Activated B cell treated with CpG ODN at 0.5 μM for 24 hours (primary cell): ENCODE data around the gene CHPF2. TPM values are rescaled to one million over a fixed set of nuclear protein-coding genes. Genes with fewer than 3 reads are reported as not detected.

Experiments
- ATAC-seq: fragments of 200-7000 bp; cut with Tn5 transposase; one replicate; pipeline ENCODE4 v1.10.0; 2021; ENCODE audit warnings: low read depth, mild to moderate bottlenecking, moderate library complexity
- CTCF ChIA-PET: fragments of 350-600 bp; sonication (Branson Sonifier 250); formaldehyde crosslinking; loops from one replicate; lab custom pipeline; 2021; ENCODE audit warnings: antibody characterized with exemption; lab: Charles Lee
- POLR2A ChIA-PET: fragments of 350-600 bp; sonication (Branson Sonifier 250); formaldehyde crosslinking; loops from one replicate; lab custom pipeline; 2021; ENCODE audit warnings: antibody characterized with exemption; lab: Charles Lee
- DNase-seq: peaks from one replicate; pipeline ENCODE4 v3.0.0; 2022
- H3K27ac Mint-ChIP-seq: one replicate; pipeline ENCODE4 v1.8.0; 2020; ENCODE audit warnings: mixed read lengths
- H3K27me3 Mint-ChIP-seq: one replicate; pipeline ENCODE4 v1.8.0; 2021; ENCODE audit warnings: mixed read lengths
- H3K36me3 Mint-ChIP-seq: one replicate; pipeline ENCODE4 v1.8.0; 2021; ENCODE audit warnings: low read depth, mixed read lengths
- H3K4me1 Mint-ChIP-seq: one replicate; pipeline ENCODE4 v1.8.0; 2021; ENCODE audit warnings: mixed read lengths
- H3K4me3 Mint-ChIP-seq: one replicate; pipeline ENCODE4 v1.8.0; 2020; ENCODE audit warnings: mild to moderate bottlenecking, mixed read lengths
- H3K9me3 Mint-ChIP-seq: one replicate; pipeline ENCODE4 v1.8.0; 2020; ENCODE audit warnings: mixed read lengths
- CTCF ChIP-seq: fragments of 200-600 bp; IDR thresholded peaks from one replicate; pipeline ENCODE4 v1.8.0; 2022; ENCODE audit warnings: antibody characterized with exemption, mild to moderate bottlenecking
- intact Hi-C: fragments of 100-400 bp; cut with micrococcal nuclease; formaldehyde crosslinking; loops from one replicate; pipeline ENCODE4 v1.15.1; 2024
- total RNA-seq: library from RNA; stranded (reverse); gene quantifications from 2 replicates; pipeline ENCODE4 v1.2.3, GENCODE V29; 2022

Gene CHPF2
- total RNA-seq, 1 donor from 2014 or later = 41.2 TPM

GRCh38 chr7:151274936-151275812, 42.9 kb downstream of the CHPF2 start:
- Mint-ChIP-seq H3K27ac (no peak overlapping the region), H3K9me3 (no peaks in the 10 kb centered on the region)

GRCh38 chr7:151275813-151276577, 43.7 kb downstream of the CHPF2 start:
- ATAC-seq (no peak), DNase-seq (no peak)
- no peak overlapping the region for H3K4me3 Mint-ChIP-seq
- ChIA-PET POLR2A (no interaction called here), CTCF (no interaction called here)
- intact Hi-C loops = no loop called here
- no peaks in the 10 kb centered on the region for H3K36me3 Mint-ChIP-seq
- no peaks in the 10 kb centered on the region for H3K9me3 Mint-ChIP-seq
- no peak overlapping the region for H3K27ac Mint-ChIP-seq
- peaks cover 9% of the 10 kb centered on the region for H3K4me1 Mint-ChIP-seq
- TF ChIP-seq CTCF = no peak
- H3K27me3 Mint-ChIP-seq = peaks cover 40% of the 10 kb centered on the region

More at GRCh38 chr7:151274936-151275812, 42.9 kb downstream of the CHPF2 start:
- Mint-ChIP-seq H3K27me3 (peaks cover 35% of the 10 kb centered on the region), H3K4me1 (peaks cover 9% of the 10 kb centered on the region), H3K36me3 (no peaks in the 10 kb centered on the region), H3K4me3 (peak overlapping the region; percentile 44)
- TF ChIP-seq CTCF = no peak
- intact Hi-C loops = no loop called here
- no peak for ATAC-seq
- ChIA-PET POLR2A (no interaction called here), CTCF (no interaction called here)
- DNase-seq = no peak

GRCh38 chr7:151276666-151277590, 44.6 kb downstream of the CHPF2 start:
- DNase-seq (peak; percentile 39), ATAC-seq (peak; percentile 82)
- CTCF ChIA-PET = no interaction called here
- H3K27me3 Mint-ChIP-seq = peaks cover 50% of the 10 kb centered on the region
- intact Hi-C loops = no loop called here
- TF ChIP-seq CTCF = no peak
- H3K27ac Mint-ChIP-seq = no peak overlapping the region
- POLR2A ChIA-PET = interaction anchor here (0.6 to 0.7 kb wide), 2 partner anchors 121 to 266 kb away, joined by 3 to 6 read pairs; no protein-coding TSS in a partner anchor
- H3K4me3 Mint-ChIP-seq = peak overlapping the region; percentile 70
- no peaks in the 10 kb centered on the region for H3K36me3 Mint-ChIP-seq
- H3K9me3 Mint-ChIP-seq = no peaks in the 10 kb centered on the region
- peaks cover 9% of the 10 kb centered on the region for H3K4me1 Mint-ChIP-seq

- Mint-ChIP-seq H3K36me3 (no peaks in the 10 kb centered on the region), H3K27me3 (peaks cover 56% of the 10 kb centered on the region), H3K4me1 (peaks cover 9% of the 10 kb centered on the region), H3K4me3 (peak overlapping the region; percentile 70), H3K9me3 (no peaks in the 10 kb centered on the region), H3K27ac (no peak overlapping the region)
- ChIA-PET POLR2A (interaction anchor here (0.6 to 0.7 kb wide), 2 partner anchors 120 to 266 kb away, joined by 3 to 6 read pairs; no protein-coding TSS in a partner anchor), CTCF (no interaction called here)
- DNase-seq = no peak
- TF ChIP-seq CTCF = no peak
- ATAC-seq = no peak
- intact Hi-C loops = no loop called here
Observed at GRCh38 chr7:151277631-151278030, 45.3 kb downstream of the CHPF2 start.
